NB4 (cell line): Measurements from ENCODE around the gene RPAP2.
"Not testable (repeated sequence)": the region's sequence is repeated elsewhere in the genome, so short reads cannot be mapped to it uniquely, and the experiment has no call there.

Experiments
- DNase-seq: peaks from one replicate; pipeline ENCODE4 v3.0.0; 2010; ENCODE audit warnings: low read depth
- H3K4me3 ChIP-seq: one replicate; pipeline ENCODE4 v1.5.1; 2011; ENCODE audit warnings: mild to moderate bottlenecking, low read depth, low read length, moderate library complexity
- MAX ChIP-seq: IDR thresholded peaks from 2 replicates; pipeline ENCODE4 v1.6.1; 2011; ENCODE audit warnings: low read depth, low read length
- MYC ChIP-seq: IDR thresholded peaks from 2 replicates; pipeline ENCODE4 v1.6.1; 2011; ENCODE audit warnings: low read depth, low read length
- POLR2A ChIP-seq: IDR thresholded peaks from 2 replicates; pipeline ENCODE4 v1.6.1; 2011; ENCODE audit warnings: mild to moderate bottlenecking; ENCODE audit not compliant: insufficient read length; ENCODE audit errors: extremely low read depth
- TF ChIP-seq, protein P1 (sequence below): IDR thresholded peaks from one replicate; pipeline ENCODE4 v1.5.1; 2012; ENCODE audit warnings: low read depth, low read length

Gene RPAP2

DNA sequence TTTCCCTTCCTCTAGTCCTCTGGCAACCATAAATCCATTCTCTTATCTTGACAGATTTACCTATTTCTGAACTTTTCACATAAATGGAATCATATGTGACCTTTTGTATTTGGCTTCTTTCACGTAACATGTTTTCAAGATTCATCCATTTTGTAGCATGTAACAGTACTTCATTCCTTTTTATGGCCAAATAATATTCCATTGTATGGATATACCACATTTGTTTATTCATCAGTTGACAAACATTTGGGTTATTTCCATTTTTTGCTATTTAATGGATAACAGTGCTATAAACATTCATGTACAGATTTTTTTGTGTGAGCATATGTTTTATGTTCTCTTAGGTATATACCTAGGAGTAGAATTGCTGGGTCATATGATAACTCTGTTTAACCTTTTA, 54.0 kb downstream of the RPAP2 start:
- H3K4me3 ChIP-seq = no peak overlapping the region
- TF ChIP-seq, protein P1, sequence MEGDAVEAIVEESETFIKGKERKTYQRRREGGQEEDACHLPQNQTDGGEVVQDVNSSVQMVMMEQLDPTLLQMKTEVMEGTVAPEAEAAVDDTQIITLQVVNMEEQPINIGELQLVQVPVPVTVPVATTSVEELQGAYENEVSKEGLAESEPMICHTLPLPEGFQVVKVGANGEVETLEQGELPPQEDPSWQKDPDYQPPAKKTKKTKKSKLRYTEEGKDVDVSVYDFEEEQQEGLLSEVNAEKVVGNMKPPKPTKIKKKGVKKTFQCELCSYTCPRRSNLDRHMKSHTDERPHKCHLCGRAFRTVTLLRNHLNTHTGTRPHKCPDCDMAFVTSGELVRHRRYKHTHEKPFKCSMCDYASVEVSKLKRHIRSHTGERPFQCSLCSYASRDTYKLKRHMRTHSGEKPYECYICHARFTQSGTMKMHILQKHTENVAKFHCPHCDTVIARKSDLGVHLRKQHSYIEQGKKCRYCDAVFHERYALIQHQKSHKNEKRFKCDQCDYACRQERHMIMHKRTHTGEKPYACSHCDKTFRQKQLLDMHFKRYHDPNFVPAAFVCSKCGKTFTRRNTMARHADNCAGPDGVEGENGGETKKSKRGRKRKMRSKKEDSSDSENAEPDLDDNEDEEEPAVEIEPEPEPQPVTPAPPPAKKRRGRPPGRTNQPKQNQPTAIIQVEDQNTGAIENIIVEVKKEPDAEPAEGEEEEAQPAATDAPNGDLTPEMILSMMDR = no peak
- no peak for TF ChIP-seq POLR2A
- TF ChIP-seq MYC = no peak
- TF ChIP-seq MAX = no peak
- no peak for DNase-seq

- no peak for DNase-seq
- no peak overlapping the region for H3K4me3 ChIP-seq
- TF ChIP-seq MYC (no peak), MAX (no peak), POLR2A (no peak)
- TF ChIP-seq, protein P1 = no peak
Measured at GRCh38 chr1:92354259-92354658, 55.4 kb downstream of the RPAP2 start.

GRCh38 chr1:92356956-92357355, 58.1 kb downstream of the RPAP2 start:
- peak; percentile 33 for DNase-seq
- no peak overlapping the region for H3K4me3 ChIP-seq

GRCh38 chr1:92359382-92359781, 60.5 kb downstream of the RPAP2 start:
- DNase-seq = peak; percentile 34
- H3K4me3 ChIP-seq = not testable (repeated sequence)

More at GRCh38 chr1:92356956-92357355, 58.1 kb downstream of the RPAP2 start:
- TF ChIP-seq, protein P1 = no peak
- no peak for TF ChIP-seq POLR2A
- no peak for TF ChIP-seq MYC
- TF ChIP-seq MAX = no peak

GRCh38 chr1:92359986-92360385, 61.1 kb downstream of the RPAP2 start:
- no peak for DNase-seq
- H3K4me3 ChIP-seq = no peak overlapping the region
- no peak for TF ChIP-seq POLR2A
- no peak for TF ChIP-seq MYC
- no peak for TF ChIP-seq MAX
- TF ChIP-seq, protein P1 = no peak

GRCh38 chr1:92362970-92363369, 64.1 kb downstream of the RPAP2 start:
- TF ChIP-seq POLR2A (no peak), MAX (no peak), MYC (no peak)
- TF ChIP-seq, protein P1 = no peak
- peak; percentile 26 for DNase-seq
- H3K4me3 ChIP-seq = no peak overlapping the region
